ENCODE results near the gene SPATA16.

DNA sequence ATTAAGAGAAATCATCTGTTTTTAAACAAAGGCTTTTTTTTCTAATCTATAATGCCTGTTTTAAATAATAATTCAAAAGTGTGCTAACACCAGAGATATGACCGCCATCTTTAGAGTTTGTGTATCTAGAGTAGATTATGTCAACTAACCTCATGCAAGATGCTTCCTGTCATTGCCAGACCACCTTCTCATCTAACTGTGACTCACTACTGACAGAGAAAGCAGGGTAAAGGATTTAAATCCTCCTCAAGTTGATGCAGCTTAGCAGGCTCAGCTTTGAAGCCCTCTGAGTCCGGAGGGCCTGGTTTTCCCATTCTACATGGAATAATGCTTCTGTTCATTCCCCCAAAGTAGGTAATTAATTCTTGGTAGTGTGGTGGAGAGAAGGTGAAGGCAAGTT is 282.0 kb downstream of the SPATA16 start:
- TF ChIP-seq EZH2phosphoT487 (IDR thresholded peaks at IDR 0.05; ENCODE audit: low read length) (no peak), EZH2 (optimal IDR thresholded peaks at IDR 0.05; ENCODE audit: low read depth, low read length) (no peak)
